H9 (cell line): ENCODE results near the gene GRID2. TPM values are rescaled to one million over a fixed set of nuclear protein-coding genes. Genes with fewer than 3 reads are reported as not detected.

Experiments
- DNase-seq: peaks from one replicate; pipeline ENCODE4 v3.0.0-alpha.2; 2017
- H2AFZ ChIP-seq: one replicate; pipeline ENCODE4 v1.6.1; 2013; ENCODE audit warnings: mild to moderate bottlenecking, low read length, control low read depth, moderate library complexity
- H2AK5ac ChIP-seq: 2 replicates; pipeline ENCODE4 v1.6.1; 2013; ENCODE audit warnings: low read length, control low read depth, mixed read lengths; ENCODE audit not compliant: insufficient read length
- H2BK120ac ChIP-seq: one replicate; pipeline ENCODE4 v1.6.1; 2013; ENCODE audit warnings: low read depth, mild to moderate bottlenecking, low read length, control low read depth, inconsistent platforms; ENCODE audit not compliant: poor library complexity, severe bottlenecking
- H2BK12ac ChIP-seq: 2 replicates; pipeline ENCODE4 v1.6.1; 2013; ENCODE audit warnings: low read length, control low read depth, mixed read lengths, low read depth; ENCODE audit not compliant: insufficient read length
- H2BK15ac ChIP-seq: 2 replicates; pipeline ENCODE4 v1.6.1; 2013; ENCODE audit warnings: low read depth, low read length, control low read depth
- H2BK20ac ChIP-seq: one replicate; pipeline ENCODE4 v1.6.1; 2013; ENCODE audit warnings: low read depth, mild to moderate bottlenecking, low read length, control low read depth, inconsistent platforms; ENCODE audit not compliant: poor library complexity, severe bottlenecking
- H2BK5ac ChIP-seq: 2 replicates; pipeline ENCODE4 v1.6.1; 2013; ENCODE audit warnings: low read length, control low read depth, mixed read lengths; ENCODE audit not compliant: insufficient read length
- H3K14ac ChIP-seq: 2 replicates; pipeline ENCODE4 v1.6.1; 2013; ENCODE audit warnings: low read length, control low read depth; ENCODE audit not compliant: insufficient read depth
- H3K18ac ChIP-seq: 2 replicates; pipeline ENCODE4 v1.6.1; 2013; ENCODE audit warnings: low read depth, mild to moderate bottlenecking, mixed read lengths, low read length, control low read depth; ENCODE audit not compliant: insufficient read length
- H3K23ac ChIP-seq: 2 replicates; pipeline ENCODE4 v1.6.1; 2013; ENCODE audit warnings: low read length, control low read depth, mixed read lengths, low read depth; ENCODE audit not compliant: insufficient read length
- H3K23me2 ChIP-seq: 2 replicates; pipeline ENCODE4 v1.6.1; 2013; ENCODE audit warnings: low read depth, mild to moderate bottlenecking, mixed read lengths, low read length, control low read depth; ENCODE audit not compliant: insufficient read length, poor library complexity, severe bottlenecking
- H3K27ac ChIP-seq: 2 replicates; pipeline ENCODE4 v1.5.1; 2013; ENCODE audit warnings: low read length, control low read depth, mixed read lengths, low read depth; ENCODE audit not compliant: insufficient read length
- H3K27me3 ChIP-seq: 2 replicates; pipeline ENCODE4 v1.6.1; 2013; ENCODE audit warnings: low read length, control low read depth, inconsistent platforms; ENCODE audit not compliant: insufficient read depth
- H3K4ac ChIP-seq: 2 replicates; pipeline ENCODE4 v1.6.1; 2013; ENCODE audit warnings: low read depth, mild to moderate bottlenecking, control low read depth, inconsistent platforms, low read length, moderate library complexity
- H3K4me1 ChIP-seq: 2 replicates; pipeline ENCODE4 v1.6.1; 2013; ENCODE audit warnings: low read length, control low read depth, inconsistent platforms; ENCODE audit not compliant: insufficient read depth
- H3K4me2 ChIP-seq: 2 replicates; pipeline ENCODE4 v1.6.1; 2013; ENCODE audit warnings: low read length, control low read depth, mixed read lengths; ENCODE audit not compliant: insufficient read length, insufficient read depth
- H3K56ac ChIP-seq: 2 replicates; pipeline ENCODE4 v1.6.1; 2013; ENCODE audit warnings: low read depth, mild to moderate bottlenecking, mixed read lengths, low read length, control low read depth; ENCODE audit not compliant: insufficient read length
- H3K79me1 ChIP-seq: 2 replicates; pipeline ENCODE4 v1.6.1; 2013; ENCODE audit warnings: low read depth, mild to moderate bottlenecking, moderate library complexity, low read length, control low read depth, inconsistent platforms; ENCODE audit not compliant: insufficient read depth, poor library complexity, severe bottlenecking
- H3K79me2 ChIP-seq: 2 replicates; pipeline ENCODE4 v1.6.1; 2013; ENCODE audit warnings: low read length, control low read depth, inconsistent platforms; ENCODE audit not compliant: insufficient read depth
- H3K9ac ChIP-seq: 2 replicates; pipeline ENCODE4 v1.6.1; 2013; ENCODE audit warnings: low read length, control low read depth, mixed read lengths; ENCODE audit not compliant: insufficient read length; ENCODE audit errors: extremely low read depth
- H3K9me3 ChIP-seq: one replicate; pipeline ENCODE4 v1.6.1; 2013; ENCODE audit warnings: low read depth, low read length, inconsistent platforms; ENCODE audit not compliant: control insufficient read depth
- H3T11ph ChIP-seq: one replicate; pipeline ENCODE4 v1.6.1; 2013; ENCODE audit warnings: mild to moderate bottlenecking, low read length, control low read depth, inconsistent platforms
- H4K20me1 ChIP-seq: one replicate; pipeline ENCODE4 v1.6.1; 2013; ENCODE audit not compliant: control insufficient read depth, insufficient read length, insufficient read depth
- H4K5ac ChIP-seq: 2 replicates; pipeline ENCODE4 v1.6.1; 2013; ENCODE audit warnings: low read depth, mild to moderate bottlenecking, mixed read lengths, low read length, control low read depth; ENCODE audit not compliant: insufficient read length
- H4K8ac ChIP-seq: replicated peaks from 2 replicates; pipeline ENCODE4 v1.6.1; 2013; ENCODE audit warnings: low read length, control low read depth, mixed read lengths, low read depth; ENCODE audit not compliant: insufficient read length
- H4K91ac ChIP-seq: 2 replicates; pipeline ENCODE4 v1.6.1; 2013; ENCODE audit warnings: low read depth, mild to moderate bottlenecking, moderate library complexity, mixed read lengths, low read length, control low read depth; ENCODE audit not compliant: insufficient read length
- H3K27ac Mint-ChIP-seq, 3 experiments: 2 replicates in 2 of 3; 3 replicates in 1 of 3; pipeline ENCODE4 v1.8.0; 2020 to 2021; ENCODE audit warnings: mixed read lengths in 3 of 3, mild to moderate bottlenecking in 1 of 3, moderate library complexity in 1 of 3
- H3K27me3 Mint-ChIP-seq: 2 replicates; pipeline ENCODE4 v1.8.0; 2021; ENCODE audit warnings: low read depth, mild to moderate bottlenecking, moderate library complexity, mixed read lengths
- H3K36me3 Mint-ChIP-seq, 3 experiments: 2 replicates in 2 of 3; 3 replicates in 1 of 3; pipeline ENCODE4 v1.8.0; 2020 to 2021; ENCODE audit warnings: low read depth in 3 of 3, mixed read lengths in 3 of 3; ENCODE audit not compliant: insufficient read depth in 1 of 3
- H3K4me1 Mint-ChIP-seq, 2 experiments: 2 replicates each; pipeline ENCODE4 v1.8.0; 2020; ENCODE audit warnings: mixed read lengths in 2 of 2
- H3K4me3 Mint-ChIP-seq, 2 experiments: 2 replicates in 1 of 2; 3 replicates in 1 of 2; pipeline ENCODE4 v1.8.0; 2020 to 2021; ENCODE audit warnings: mild to moderate bottlenecking in 2 of 2, mixed read lengths in 2 of 2, moderate library complexity in 1 of 2
- H3K9me3 Mint-ChIP-seq, 2 experiments: 2 replicates in 1 of 2; 3 replicates in 1 of 2; pipeline ENCODE4 v1.8.0; 2020; ENCODE audit warnings: mild to moderate bottlenecking in 2 of 2, mixed read lengths in 2 of 2, moderate library complexity in 1 of 2
- WGBS: extraction: QIAGEN DNeasy Blood & Tissue Kit; methylation state at CpG from one replicate; pipeline ENCODE4 v1.1.7; 2013; ENCODE audit warnings: missing lambda C conversion rate, low lambda C conversion rate, mixed read lengths; ENCODE audit not compliant: insufficient read length; ENCODE audit errors: extremely low coverage; 5-methylcytosine and 5-hydroxymethylcytosine counted together
- total RNA-seq: library from RNA; stranded (reverse); gene quantifications from 2 replicates; pipeline ENCODE4 v1.2.1, GENCODE V29; 2021
- TF ChIP-seq, protein P1 (sequence below): fragments of 200-600 bp; sonication (generic); conservative IDR thresholded peaks from 3 replicates; pipeline ENCODE4 v1.8.0; 2021; ENCODE audit warnings: antibody characterized with exemption, mild to moderate bottlenecking

The GRID2 gene
- total RNA-seq, 1 experiment from 2014 or later: 21.8 TPM

GRCh38 chr4:92253986-92254671 lies 49.6 kb upstream of the GRID2 start:
- H3K27me3 ChIP-seq: no peaks in the 10 kb centered on the region
- Mint-ChIP-seq H3K36me3 (peaks cover 52 to 90% (median 76%) of the 10 kb centered on the region in 3 experiments), H3K27ac (no peak overlapping the region), H3K4me1 (no peaks in the 10 kb centered on the region), H3K9me3 (peaks cover 80 to 97% of the 10 kb centered on the region in 2 experiments), H3K27me3 (peaks cover 62% of the 10 kb centered on the region), H3K4me3 (no peak overlapping the region)
- no peak overlapping the region for H4K5ac ChIP-seq
- H4K8ac ChIP-seq: no peak overlapping the region
- H2BK20ac ChIP-seq: no peak overlapping the region
- no peaks in the 10 kb centered on the region for H4K20me1 ChIP-seq
- no peak overlapping the region for H2BK5ac ChIP-seq
- no peak overlapping the region for H3K9ac ChIP-seq
- H2AFZ ChIP-seq: no peak overlapping the region
- WGBS: no CpG with 5 or more reads among the region's 4 CpGs
- peak; percentile 48 for DNase-seq
- H2BK12ac ChIP-seq: no peak overlapping the region
- no peaks in the 10 kb centered on the region for H3K4me1 ChIP-seq
- no peaks in the 10 kb centered on the region for H3K79me2 ChIP-seq
- H3K27ac ChIP-seq: no peak overlapping the region
- H2BK120ac ChIP-seq: no peak overlapping the region
- no peak overlapping the region for H4K91ac ChIP-seq
- H3K56ac ChIP-seq: no peak overlapping the region
- no peak overlapping the region for H3K14ac ChIP-seq
- H2BK15ac ChIP-seq: no peak overlapping the region
- H3K23me2 ChIP-seq: no peaks in the 10 kb centered on the region
- no peak overlapping the region for H2AK5ac ChIP-seq
- H3T11ph ChIP-seq: no peak overlapping the region
- peaks cover 57% of the 10 kb centered on the region for H3K9me3 ChIP-seq
- no peaks in the 10 kb centered on the region for H3K79me1 ChIP-seq
- no peak overlapping the region for H3K4ac ChIP-seq
- TF ChIP-seq, protein P1, sequence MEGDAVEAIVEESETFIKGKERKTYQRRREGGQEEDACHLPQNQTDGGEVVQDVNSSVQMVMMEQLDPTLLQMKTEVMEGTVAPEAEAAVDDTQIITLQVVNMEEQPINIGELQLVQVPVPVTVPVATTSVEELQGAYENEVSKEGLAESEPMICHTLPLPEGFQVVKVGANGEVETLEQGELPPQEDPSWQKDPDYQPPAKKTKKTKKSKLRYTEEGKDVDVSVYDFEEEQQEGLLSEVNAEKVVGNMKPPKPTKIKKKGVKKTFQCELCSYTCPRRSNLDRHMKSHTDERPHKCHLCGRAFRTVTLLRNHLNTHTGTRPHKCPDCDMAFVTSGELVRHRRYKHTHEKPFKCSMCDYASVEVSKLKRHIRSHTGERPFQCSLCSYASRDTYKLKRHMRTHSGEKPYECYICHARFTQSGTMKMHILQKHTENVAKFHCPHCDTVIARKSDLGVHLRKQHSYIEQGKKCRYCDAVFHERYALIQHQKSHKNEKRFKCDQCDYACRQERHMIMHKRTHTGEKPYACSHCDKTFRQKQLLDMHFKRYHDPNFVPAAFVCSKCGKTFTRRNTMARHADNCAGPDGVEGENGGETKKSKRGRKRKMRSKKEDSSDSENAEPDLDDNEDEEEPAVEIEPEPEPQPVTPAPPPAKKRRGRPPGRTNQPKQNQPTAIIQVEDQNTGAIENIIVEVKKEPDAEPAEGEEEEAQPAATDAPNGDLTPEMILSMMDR: 0 out of 3 replicates have a peak, but pooled peaks have one; percentile 8
- H3K18ac ChIP-seq: no peak overlapping the region
- no peak overlapping the region for H3K4me2 ChIP-seq
- no peak overlapping the region for H3K23ac ChIP-seq
